Measurements from ENCODE around the gene ADARB2. TPM values are rescaled to one million over a fixed set of nuclear protein-coding genes. Genes with fewer than 3 reads are reported as not detected.

ADARB2 gene
- total and polyA plus RNA-seq, 4 donors = 0.22 to 1.3 (median 0.55) TPM

DNA sequence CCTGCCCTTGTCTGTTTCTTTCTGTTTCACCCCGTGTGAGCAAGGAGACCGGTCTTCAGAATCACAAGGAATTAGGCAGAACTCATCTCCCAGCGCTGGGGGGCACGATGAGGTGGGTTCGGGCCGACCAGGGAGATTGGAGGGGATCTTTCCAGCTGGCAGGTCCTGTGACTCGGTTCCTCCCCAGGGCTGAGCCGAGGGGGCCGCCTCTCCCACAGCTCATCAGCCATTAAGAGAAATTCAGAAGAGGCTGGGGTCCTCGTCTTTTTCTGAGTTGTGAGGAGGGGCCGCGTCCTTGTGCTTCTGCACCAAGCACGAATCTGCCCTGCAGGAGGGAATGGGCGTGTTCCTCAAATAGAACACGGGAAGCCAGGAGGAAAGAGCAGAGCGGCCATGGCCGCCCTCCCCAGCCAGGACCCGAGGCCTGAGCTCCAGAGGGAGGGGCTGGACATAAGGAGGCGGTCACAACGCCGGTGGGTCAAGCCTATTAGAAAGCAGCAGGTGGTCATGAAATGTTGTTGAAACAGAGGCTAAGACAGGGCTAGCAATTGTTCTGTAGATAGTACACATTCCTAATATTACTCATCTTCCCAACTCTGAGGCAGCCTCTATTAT, 125.3 kb downstream of the ADARB2 start:
- H3K36me3 ChIP-seq (ENCODE audit: control insufficient read depth in 4 of 4, insufficient read depth in 4 of 4, low read length in 4 of 4) = no peaks in the 10 kb centered on the region
- H3K4me1 ChIP-seq (ENCODE audit: control insufficient read depth in 5 of 5, insufficient read depth in 5 of 5, low read length in 5 of 5) = peaks cover 0 to 6% (median 0%) of the 10 kb centered on the region in 5 donors
- WGBS, 2 donors = 56 to 74% methylated on average over 21 of the region's 21 CpGs
- no peak overlapping the region for H3K4me3 ChIP-seq
- DNase-seq (no peak), ATAC-seq (ENCODE audit: insufficient read depth, low FRiP score) (no peak)
- no peak overlapping the region for H3K9ac ChIP-seq (ENCODE audit: insufficient read depth in 1 of 2, low read length in 2 of 2)
- no peak for TF ChIP-seq CTCF (IDR thresholded peaks at IDR 0.05; ENCODE audit: control extremely low read depth, extremely low read depth)
- peaks cover 0 to 55% (median 16%) of the 10 kb centered on the region in 3 donors for H3K27me3 ChIP-seq (ENCODE audit: control insufficient read depth in 3 of 3, insufficient read depth in 3 of 3, low read length in 2 of 3)
- peaks cover 0 to 2% (median 0%) of the 10 kb centered on the region in 4 donors for H3K9me3 ChIP-seq (ENCODE audit: control insufficient read depth in 4 of 4, insufficient read depth in 3 of 4, low read length in 3 of 4)
- no peak overlapping the region for H3K27ac ChIP-seq (ENCODE audit: low read depth in 1 of 2, low read length in 1 of 2)

GRCh38 chr10:1610986-1611770, 126.1 kb downstream of the ADARB2 start:
- Histone ChIP-seq H3K27me3 (ENCODE audit: control insufficient read depth in 3 of 3, insufficient read depth in 3 of 3, low read length in 2 of 3) (peaks cover 0 to 61% (median 16%) of the 10 kb centered on the region in 3 donors), H3K36me3 (ENCODE audit: control insufficient read depth in 4 of 4, insufficient read depth in 4 of 4, low read length in 4 of 4) (no peaks in the 10 kb centered on the region), H3K9me3 (ENCODE audit: control insufficient read depth in 4 of 4, insufficient read depth in 3 of 4, low read length in 3 of 4) (peaks cover 0 to 2% (median 0%) of the 10 kb centered on the region in 4 donors), H3K27ac (ENCODE audit: low read depth in 1 of 2, low read length in 1 of 2) (no peak overlapping the region), H3K4me3 (no peak overlapping the region), H3K9ac (ENCODE audit: insufficient read depth in 1 of 2, low read length in 2 of 2) (no peak overlapping the region), H3K4me1 (ENCODE audit: control insufficient read depth in 5 of 5, insufficient read depth in 5 of 5, low read length in 5 of 5) (peaks cover 0 to 6% (median 0%) of the 10 kb centered on the region in 5 donors)
- no peak for TF ChIP-seq CTCF (IDR thresholded peaks at IDR 0.05; ENCODE audit: control extremely low read depth, extremely low read depth)
- ATAC-seq (ENCODE audit: insufficient read depth, low FRiP score) = no peak
- no peak for DNase-seq
- WGBS, 2 donors = 78 to 87% methylated on average over 22 of the region's 22 CpGs

GRCh38 chr10:1609648-1609970, 127.7 kb downstream of the ADARB2 start:
- H3K4me1 ChIP-seq (ENCODE audit: control insufficient read depth in 5 of 5, insufficient read depth in 5 of 5, low read length in 5 of 5) = peaks cover 0 to 6% (median 0%) of the 10 kb centered on the region in 5 donors
- ATAC-seq (ENCODE audit: insufficient read depth, low FRiP score) (no peak), DNase-seq (no peak)
- H3K4me3 ChIP-seq = no peak overlapping the region
- 62 to 75% methylated on average over 11 of the region's 11 CpGs for whole genome bisulfite sequencing, 2 donors
- peaks cover 0 to 53% (median 16%) of the 10 kb centered on the region in 3 donors for H3K27me3 ChIP-seq (ENCODE audit: control insufficient read depth in 3 of 3, insufficient read depth in 3 of 3, low read length in 2 of 3)
- TF ChIP-seq CTCF (IDR thresholded peaks at IDR 0.05; ENCODE audit: control extremely low read depth, extremely low read depth) = no peak
- H3K9ac ChIP-seq (ENCODE audit: insufficient read depth in 1 of 2, low read length in 2 of 2) = no peak overlapping the region
- H3K9me3 ChIP-seq (ENCODE audit: control insufficient read depth in 4 of 4, insufficient read depth in 3 of 4, low read length in 3 of 4) = peaks cover 0 to 2% (median 0%) of the 10 kb centered on the region in 4 donors
- H3K27ac ChIP-seq (ENCODE audit: low read depth in 1 of 2, low read length in 1 of 2) = no peak overlapping the region
- no peaks in the 10 kb centered on the region for H3K36me3 ChIP-seq (ENCODE audit: control insufficient read depth in 4 of 4, insufficient read depth in 4 of 4, low read length in 4 of 4)
